UCSD-AML1 (cell line): ENCODE data around the gene UBLCP1.
"Not testable (repeated sequence)": the region's sequence is repeated elsewhere in the genome, so short reads cannot be mapped to it uniquely, and the experiment has no call there.

ENCODE experiments used
- DNase-seq: peaks from one replicate; lab custom pipeline; 2025; ENCODE audit not compliant: unreplicated experiment; lab: John Stamatoyannopoulos, UW

UBLCP1 gene

DNA sequence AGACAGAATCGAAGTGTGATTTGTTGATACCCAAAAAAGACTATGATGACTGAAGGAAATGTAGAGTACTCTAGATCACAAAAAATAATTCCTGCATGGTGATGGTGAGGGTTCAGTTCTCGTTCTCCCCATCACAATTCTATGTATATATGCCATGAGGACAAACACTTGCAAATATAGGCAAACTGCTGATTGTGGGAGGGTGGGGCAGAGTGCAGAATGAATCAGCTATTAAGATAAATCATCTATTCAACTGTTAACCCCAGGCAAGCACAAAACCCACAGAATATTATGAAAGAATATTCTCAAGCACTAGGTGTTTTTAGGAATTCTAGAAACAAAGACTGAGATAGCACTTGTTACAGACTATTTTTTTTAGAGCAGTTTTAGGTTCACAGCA lies 13.9 kb upstream of the UBLCP1 start:
- DNase-seq, result no peak

DNA sequence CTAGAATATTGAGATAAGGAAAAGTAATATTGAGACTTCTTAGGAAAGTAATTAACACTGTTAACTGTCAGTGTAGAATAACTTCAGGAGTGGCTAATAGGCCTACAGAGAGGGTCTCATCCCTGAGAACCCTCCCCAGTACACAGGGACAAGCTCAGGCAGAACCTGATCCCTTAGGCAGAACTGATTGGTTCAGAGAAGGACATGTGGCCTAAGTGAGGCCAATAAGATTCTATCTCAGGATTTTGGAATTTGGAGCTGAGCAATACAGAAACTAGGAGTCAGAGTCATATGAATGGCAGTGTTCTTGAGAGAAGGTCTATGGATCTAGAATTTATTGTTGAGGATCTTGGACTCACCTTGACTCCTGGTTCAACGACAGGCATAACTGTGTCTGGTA lies 10.9 kb upstream of the UBLCP1 start:
- DNase-seq, result no peak

DNA sequence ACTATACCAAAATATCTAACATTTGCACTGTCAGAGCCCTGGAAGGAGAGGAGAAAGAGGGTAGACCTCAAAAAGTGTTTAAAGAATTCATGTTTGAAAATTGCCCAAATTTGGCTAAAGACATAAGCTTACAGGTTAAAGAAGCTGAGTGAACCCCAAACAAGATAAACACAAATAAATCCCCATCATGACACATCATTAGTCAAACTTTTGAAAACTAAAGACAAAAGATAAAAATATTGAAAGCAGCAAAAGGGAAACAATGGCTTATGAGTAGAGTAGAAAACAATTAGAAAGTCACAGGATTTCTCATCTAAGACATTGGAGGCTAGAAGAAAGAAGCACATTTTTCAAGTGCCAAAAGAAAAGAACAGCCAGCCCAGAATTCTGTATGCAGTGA lies 6.1 kb upstream of the UBLCP1 start:
- no peak for DNase-seq

DNA sequence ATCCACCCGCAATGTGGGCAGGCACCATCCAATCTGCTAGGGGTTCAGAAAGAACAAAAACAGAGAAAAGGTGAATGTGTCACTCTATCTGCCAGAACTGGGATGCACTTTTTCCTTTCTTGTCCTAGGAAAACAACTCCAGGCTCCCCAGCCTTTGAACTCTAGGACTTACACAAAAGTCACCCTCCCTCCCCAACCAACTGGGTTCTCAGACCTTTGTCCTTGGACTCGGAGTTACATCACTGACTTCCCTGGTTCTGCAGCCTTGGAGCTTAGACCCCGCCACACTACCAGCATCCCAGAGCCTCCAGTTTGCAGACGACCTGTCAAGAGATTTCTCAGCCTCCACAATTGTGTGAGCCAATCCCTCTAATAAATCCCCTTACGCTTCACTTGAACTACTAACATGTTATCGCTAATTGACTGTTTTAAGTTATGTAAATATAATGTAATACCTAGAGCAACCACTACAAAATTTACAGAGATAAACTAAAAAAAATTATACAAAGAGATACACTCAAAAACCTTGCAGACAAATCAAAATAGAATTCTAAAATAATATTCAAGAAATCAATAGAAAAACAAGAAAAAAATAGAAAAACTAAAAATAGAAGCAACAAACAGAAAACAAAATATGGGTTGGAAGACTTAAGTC lies 5.3 kb upstream of the UBLCP1 start:
- no peak for DNase-seq

DNA sequence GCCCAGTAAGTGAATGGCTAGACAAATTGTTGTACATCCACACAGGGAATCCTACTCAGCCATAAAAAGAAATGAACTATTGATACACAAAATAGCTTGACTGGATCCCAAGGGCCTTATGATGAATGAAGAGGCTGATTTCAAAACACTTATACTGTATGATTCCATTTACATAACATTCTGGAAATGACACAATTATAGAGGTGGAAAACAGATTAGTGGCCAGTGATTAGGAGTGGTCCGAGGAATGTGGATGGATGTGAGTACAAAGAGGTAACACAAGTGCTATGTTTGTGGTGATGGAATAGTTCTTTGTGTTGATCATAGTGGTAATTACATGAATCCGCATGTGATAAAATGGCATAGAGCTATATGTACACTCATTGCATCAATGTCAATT lies 4.7 kb upstream of the UBLCP1 start:
- DNase-seq, result no peak

DNA sequence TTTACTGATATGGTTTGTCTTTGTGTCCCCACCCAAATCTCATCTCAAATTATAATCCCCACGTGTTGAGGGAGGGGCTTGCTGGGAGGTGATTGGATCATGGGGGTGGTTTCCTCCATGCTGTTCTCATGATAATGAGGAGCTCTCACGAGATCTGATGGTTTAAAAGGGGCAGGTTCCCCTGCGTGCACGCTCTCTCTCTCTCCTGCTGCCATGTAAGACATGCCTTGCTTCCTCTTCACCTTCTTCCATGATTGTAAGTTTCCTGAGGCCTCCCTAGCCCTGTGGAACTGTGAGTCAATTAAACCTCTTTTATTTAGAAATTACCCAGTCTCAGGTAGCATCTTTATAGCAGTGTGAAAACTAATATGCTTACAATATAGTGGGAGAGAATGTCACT lies 2.9 kb upstream of the UBLCP1 start:
- DNase-seq, result not testable (repeated sequence)

DNA sequence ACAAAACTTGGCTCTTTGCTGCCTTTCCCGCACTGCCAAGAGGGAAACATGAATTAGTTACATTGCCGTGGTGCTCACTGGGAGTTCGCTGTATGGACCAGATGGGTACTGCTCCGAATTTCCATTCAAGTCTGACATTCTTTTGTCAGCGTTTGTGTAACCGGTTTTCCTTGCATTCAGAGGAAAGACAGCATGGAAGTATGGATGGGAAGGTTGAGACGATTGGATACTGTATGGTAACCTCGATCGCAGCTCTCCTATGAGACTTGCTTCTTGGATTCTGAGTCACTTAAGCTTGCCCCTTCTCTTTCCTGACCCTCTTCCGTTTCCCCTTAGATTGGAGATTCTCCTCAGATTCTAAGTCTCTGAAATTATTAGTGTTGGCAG lies 625 bp upstream of the UBLCP1 start:
- DNase-seq, result no peak

DNA sequence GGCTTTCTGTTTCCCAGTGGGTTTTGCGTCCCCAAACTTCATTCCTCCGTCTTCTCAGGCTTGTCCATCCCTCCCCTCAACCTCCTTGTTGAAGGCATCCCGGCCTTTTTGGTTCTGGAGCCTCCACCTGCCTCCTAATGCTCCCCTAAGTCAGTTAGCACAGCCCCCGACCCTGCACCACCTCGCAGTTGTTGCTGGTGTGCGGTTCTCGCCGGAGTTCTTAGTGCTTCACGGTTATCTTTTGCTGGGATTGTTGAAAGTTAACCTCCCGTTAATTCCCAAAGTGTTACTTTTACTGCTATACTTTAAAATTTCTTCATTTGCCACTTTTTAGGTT lies 447 bp downstream of the UBLCP1 start:
- DNase-seq, result no peak

DNA sequence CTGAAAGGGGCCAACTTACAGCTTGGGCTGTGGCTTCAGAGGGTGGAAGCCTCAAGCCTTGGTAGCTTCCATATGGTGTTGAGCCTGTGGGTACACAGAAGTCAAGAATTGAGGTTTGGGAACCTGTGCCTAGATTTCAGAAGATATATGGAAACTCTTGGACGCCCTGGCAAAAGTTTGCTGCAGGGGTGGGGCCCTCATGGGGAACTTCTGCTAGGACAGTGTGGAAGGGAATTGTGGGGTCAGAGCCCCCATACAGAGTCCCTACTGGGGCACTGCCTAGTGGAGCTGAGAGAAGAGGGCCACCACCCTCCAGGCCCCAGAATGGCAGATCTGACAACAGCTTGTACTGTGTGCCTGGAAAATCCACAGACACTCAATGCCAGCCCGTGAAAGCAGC lies 3.7 kb downstream of the UBLCP1 start:
- DNase-seq, result not testable (repeated sequence)

DNA sequence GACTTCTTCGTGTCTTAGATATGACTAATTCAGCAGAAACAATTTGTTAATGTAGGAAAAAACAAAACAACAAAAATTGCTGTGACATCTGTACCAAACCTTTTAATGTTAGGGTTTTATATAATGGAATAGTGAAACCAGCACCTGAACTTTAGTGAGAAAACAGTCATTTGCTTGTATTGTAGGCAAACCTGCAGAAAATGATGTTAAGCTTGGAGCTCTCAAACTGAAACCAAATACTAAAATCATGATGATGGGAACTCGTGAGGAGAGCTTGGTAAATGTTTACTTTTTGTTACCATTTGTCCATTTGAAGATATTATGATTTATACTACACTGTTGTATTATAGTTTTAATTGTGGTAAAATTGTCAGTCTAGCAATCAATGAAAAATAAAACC lies 6.6 kb downstream of the UBLCP1 start:
- DNase-seq, result no peak

DNA sequence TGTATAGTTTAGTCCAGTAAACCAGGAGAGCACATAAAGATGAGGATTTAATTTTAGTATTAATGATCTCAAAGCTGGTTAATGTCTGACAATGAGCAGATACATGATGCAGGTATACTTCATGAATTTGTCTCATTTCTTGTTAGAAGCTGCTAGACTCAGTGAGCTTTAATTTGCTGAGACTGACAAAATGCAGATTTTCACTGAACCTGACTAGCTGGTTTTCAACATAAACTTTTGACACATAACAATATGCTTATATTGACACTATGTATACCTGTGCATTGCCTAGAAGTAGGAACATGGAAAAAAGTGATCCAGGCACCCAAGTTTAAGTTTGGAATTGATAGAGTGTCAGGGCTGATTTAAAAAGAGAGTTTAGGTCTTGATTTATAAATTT lies 10.8 kb downstream of the UBLCP1 start:
- no peak for DNase-seq

DNA sequence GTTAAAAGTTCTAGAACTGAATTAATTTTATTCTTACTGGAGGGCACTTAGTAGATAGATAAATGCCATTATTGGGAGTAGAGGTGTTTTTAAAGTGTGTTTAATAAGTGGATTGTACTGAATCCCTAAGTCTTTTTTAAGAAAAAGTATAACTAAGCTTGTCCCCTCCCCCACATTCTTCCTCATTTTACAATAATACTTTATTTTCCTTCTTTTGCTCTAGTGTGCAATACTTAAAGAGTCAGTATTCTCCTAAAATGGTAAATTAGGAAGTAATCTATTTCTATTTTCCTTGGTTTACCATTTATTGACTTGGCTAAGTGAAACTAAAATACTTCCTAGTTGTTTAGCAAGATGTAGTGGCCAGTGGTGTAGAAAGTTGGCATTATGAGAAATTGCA lies 11.6 kb downstream of the UBLCP1 start:
- no peak for DNase-seq

DNA sequence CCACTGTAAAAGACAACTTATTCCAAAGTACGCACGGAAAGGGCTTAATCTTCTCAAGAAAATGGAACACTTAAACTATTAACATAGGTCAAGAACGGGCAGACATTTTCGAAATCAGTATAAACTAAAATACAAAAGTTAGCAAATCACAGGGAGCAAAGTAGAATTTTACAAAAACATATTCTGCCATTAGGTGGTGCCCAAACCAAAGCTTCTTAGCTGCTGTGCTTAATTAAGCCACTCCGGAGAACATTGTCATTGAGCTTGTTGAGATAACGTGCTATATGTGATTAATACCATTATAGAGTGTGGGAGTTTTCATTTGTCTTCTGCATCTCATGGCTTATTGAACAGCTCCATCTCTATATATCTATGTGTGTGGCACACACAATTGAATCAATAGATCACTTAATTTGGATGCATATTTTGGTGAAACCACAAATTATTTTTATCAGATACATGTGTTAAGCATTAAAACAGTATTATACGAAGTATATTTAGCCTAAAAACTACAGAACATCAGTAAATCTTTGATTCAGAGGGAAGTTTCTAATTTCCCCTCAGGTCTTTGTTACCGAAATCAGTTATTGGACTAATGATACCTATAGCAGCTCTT lies 23.4 kb downstream of the UBLCP1 start:
- DNase-seq, result no peak

DNA sequence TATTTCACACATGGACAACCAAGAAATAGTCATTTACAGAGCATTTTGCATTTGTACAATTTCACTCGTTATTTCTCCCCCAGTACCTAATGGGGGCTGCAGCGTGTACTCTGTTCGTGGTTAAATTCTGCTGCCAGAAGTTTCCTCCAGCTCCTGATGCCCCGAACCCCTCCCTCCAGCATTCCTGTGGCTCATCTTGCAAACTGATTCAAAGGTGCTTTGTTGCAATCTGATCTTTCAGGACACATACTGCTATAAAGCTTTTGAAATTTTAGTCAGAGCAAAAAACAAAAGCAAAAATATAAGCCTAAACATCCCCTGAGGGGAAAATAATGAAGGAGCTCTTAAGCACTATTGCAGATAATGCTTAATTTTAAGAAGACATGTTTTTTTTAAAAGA lies 27.7 kb downstream of the UBLCP1 start:
- no peak for DNase-seq

DNA sequence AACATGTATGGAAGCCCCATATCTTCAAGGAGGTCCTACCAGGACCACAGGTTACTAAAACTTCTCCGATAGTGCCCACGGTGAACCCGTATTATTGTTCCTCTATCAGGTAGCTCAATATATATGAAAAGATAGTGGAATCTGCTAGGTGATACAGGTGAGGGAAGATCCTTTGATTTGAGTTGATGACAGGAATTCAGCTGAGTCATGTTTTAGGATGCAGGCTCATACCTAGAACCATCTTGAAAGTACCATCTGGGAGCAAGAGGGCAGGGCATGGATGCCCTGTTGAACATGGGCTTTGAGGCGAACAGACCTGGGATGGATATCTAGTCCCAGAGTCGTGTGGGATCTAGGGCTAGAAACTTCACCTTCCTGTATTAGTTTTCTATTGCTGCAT lies 31.8 kb downstream of the UBLCP1 start:
- no peak for DNase-seq

DNA sequence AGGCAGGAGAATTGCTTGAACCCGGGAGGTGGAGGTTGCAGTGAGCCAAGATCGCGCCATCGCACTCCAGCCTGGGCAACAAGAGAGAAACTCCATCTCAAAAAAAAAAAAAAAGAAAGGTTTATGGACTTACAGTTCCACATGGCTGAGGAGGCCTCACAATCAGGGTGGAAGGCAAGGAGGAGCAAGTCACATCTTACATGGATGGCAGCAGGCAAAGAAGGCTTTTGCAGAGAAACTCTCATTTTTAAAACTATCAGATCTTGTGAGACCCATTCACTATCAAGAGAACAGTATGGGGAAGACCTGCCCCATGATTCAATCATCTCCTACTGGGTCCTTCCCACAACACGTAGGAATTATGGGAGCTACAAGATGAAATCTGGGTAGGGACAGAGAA lies 34.2 kb downstream of the UBLCP1 start:
- DNase-seq, result not testable (repeated sequence)

DNA sequence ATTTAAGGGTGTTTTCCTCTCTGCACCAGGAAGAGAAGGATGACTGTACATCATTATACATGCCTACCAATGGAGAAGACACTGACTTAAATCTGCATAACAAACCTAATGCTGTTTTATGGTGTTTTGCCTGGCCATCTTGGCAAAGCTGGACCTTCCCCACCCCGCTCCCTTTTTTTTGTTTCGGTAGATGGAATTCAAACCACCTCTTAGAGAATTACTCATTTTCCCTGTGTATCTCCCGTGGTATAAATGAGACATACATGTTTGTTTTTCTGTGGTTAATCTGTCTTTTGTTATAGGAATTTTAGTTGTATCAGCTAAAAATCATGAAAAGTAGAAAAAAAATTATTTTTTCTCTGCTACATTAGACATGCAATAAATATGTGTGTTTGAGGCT lies 38.4 kb downstream of the UBLCP1 start:
- DNase-seq, result no peak

DNA sequence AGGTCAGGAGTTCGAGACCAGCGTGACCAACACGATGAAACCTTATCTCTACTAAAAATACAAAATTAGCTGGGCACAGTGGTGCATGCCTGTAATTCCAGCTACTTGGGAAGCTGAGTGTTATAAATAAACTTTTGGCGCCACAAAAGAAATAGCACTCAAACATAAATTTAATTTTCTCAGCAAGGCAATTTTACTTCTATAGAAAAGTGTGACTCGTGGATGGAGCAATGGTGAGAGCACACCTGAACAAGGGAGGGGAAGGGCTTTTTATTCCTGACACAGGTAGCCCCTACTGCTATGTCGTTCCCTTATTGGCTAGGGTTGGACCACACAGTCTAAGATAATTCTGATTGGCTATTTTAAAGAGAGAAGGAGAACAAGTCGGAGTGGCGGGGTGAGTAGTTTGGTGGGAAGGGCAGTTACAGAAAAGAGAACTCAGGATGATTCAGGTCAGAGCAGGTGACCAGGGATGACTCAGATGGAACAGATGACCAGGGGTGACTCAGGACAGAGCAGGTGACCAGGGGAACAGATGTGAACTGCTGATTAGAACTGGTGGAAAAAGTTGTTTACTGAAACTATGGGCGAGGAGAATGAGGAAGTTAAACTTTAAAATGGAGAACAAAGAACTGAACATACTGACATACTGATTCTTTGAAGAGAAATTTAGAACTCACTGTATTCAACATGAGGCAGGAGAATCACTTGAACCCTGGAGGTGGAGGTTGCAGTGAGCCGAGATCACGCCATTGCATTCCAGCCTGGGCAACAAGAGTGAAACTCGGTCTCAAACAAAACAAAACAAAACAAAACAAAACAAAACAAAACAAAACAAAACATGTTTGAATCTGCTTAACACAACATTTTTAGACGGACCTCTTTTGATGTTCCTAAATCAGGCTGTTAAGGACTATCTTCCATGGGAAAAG lies 39.1 kb downstream of the UBLCP1 start:
- not testable (repeated sequence) for DNase-seq

DNA sequence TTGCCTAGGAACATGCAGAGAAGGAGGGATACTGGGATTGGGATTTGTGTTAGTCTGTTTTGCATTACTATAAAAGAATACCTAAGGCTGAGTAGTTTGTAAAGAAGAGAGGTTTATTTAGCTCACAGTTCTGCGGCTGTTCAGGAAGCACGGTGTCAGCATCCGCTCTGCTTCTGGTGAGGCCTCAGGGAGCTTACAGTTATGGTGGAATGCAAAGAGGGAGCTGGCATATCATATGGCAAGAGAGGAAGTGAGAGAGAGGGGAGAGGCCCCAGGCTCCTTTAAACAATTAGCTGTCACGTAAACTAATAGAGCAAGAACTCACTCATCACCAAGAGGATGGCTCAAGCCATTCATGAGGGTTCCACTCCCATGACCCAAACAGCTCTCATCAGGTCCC lies 40.2 kb downstream of the UBLCP1 start:
- no peak for DNase-seq

DNA sequence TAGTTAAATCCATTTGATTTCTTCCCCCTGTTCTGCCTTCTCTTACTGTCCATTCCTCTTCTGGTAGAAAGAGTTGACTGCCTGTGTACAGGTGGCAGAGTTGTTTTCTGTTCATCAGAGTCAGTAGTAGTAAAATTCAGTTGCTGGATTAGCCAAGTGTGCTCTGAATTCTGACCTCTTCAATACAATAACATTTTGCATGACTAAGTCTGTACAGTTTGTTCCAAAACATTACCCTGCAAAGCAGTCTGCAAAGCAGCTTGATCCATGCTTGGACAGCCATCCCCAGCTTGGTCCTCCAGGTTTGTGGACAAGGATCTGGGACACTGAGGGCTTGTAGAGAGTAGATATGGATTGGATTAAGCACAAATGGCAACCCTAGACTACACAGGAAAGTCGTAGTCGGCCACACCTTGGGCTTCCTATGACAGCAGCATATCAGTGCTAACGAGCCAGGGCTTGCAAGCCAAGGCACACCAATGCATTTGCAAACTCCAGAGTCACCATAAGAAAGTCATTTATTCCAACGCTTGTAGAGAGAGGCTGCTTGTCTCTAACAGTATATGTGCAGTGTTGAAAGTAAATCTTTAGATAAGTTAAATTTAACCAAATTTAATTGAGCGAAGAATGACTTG lies 42.0 kb downstream of the UBLCP1 start:
- DNase-seq, result no peak

DNA sequence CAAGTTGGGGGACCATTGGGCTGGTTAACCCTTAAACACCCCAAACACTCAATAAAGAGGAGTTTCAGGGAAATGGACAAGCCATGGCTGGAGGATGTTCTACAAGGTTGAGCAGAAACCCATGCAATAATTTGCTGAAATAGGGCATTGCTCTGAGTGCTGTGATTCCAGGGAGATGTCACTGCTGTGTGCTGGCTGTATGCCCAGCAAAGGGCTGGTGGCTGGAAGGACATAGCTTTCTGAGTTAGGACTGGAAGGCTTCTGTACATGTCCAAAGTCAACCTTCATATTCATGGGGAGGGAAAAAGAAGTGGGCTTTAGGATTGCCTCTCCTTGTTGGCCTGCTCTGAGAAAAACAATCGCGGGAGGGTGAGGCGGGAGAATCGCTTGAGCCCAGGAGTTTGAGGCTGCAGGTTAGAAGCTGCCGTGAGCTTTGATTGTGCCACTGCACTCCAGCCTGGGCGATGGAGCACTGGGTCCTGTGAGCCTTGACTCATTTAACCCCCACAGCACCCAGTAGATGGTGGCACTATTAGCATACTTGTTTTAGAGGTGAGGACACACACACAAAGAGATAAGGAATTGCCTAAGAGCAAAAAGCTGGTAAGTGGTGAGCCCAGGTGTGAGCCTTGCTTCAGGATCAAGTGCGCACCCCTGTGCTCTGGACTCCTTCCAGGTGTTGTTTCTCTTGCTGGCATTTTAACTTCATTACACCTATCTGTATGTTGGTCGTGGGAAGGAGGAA lies 46.8 kb downstream of the UBLCP1 start:
- DNase-seq, result no peak
